Nephron progenitor cell (in vitro differentiated cells): ENCODE results near the gene SLAIN2.

Source experiments
- DNase-seq: peaks from one replicate; pipeline ENCODE4 v3.0.0; 2021
- H3K27ac Mint-ChIP-seq: 2 replicates; pipeline ENCODE4 v1.8.0; 2021; ENCODE audit warnings: mild to moderate bottlenecking, moderate library complexity, mixed read lengths
- H3K27me3 Mint-ChIP-seq: 2 replicates; pipeline ENCODE4 v1.8.0; 2021; ENCODE audit warnings: mild to moderate bottlenecking, low read depth, mixed read lengths; ENCODE audit not compliant: poor library complexity
- H3K36me3 Mint-ChIP-seq: 2 replicates; pipeline ENCODE4 v1.8.0; 2021; ENCODE audit warnings: low read depth, mixed read lengths
- H3K4me1 Mint-ChIP-seq: 2 replicates; pipeline ENCODE4 v1.8.0; 2021; ENCODE audit warnings: mixed read lengths
- H3K4me3 Mint-ChIP-seq: 2 replicates; pipeline ENCODE4 v1.8.0; 2021; ENCODE audit warnings: mild to moderate bottlenecking, moderate library complexity, mixed read lengths
- H3K9me3 Mint-ChIP-seq: 2 replicates; pipeline ENCODE4 v1.8.0; 2021; ENCODE audit warnings: mild to moderate bottlenecking, moderate library complexity, mixed read lengths
- CTCF ChIP-seq: fragments of 200-600 bp; sonication (generic); IDR thresholded peaks from 2 replicates; pipeline ENCODE4 v1.5.0; 2021; ENCODE audit warnings: antibody characterized with exemption

Gene SLAIN2

DNA sequence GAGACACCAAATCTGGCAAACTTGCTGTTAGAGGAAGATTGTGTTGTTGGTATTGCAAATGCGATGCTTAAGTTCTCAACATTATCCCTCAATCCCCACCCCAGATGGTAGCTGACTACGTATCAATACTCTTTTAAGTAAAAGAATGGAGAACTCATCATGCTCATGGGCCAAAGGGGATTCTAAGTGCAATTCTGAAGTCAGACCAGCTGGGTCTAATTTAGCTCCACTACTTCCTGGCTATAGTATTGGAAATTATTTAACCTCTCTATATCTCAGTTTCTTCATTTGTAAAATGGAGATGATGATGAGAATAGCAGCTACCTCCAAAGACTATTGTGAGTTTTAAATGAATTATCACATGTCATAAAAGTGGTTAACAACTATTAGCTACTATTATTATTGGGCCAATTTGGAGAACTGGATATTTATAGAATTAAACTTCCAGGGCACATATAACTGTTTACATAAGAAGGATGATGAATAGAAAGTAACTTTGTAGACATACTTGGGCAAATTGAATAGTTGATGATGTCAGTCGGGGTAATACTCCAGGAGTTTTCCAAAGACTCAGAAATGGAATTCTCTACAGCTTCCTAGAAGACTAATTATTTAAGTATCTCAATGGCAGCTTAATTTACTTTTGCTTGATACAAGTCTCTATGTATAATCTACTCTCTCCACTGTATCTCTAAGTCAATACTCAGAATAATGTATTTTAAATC lies 5.0 kb upstream of the SLAIN2 start:
- H3K9me3 Mint-ChIP-seq = no peaks in the 10 kb centered on the region
- no peaks in the 10 kb centered on the region for H3K36me3 Mint-ChIP-seq
- no peak overlapping the region for H3K27ac Mint-ChIP-seq
- no peak for DNase-seq
- no peak for TF ChIP-seq CTCF
- H3K4me3 Mint-ChIP-seq = no peak overlapping the region
- H3K4me1 Mint-ChIP-seq = peaks cover 65% of the 10 kb centered on the region
- peaks cover 9% of the 10 kb centered on the region for H3K27me3 Mint-ChIP-seq

DNA sequence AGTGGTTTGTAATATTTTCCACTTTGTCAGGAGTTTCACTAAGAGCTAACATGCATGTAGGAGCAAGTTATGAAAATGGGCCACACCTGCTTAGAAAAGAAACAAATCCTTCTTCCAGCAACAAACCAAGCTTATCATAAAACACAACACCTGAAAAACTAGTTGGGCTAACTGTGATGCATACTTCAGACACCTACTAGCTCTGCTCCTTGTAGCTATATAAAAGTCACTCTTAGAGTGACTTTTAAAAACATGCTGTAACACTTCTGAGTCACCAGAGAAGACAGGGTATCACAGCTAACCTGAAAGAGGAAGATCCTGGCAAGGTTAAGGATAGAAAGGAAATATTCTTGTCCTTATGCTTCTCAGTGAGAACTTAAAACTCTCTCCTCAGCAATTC lies 3.6 kb upstream of the SLAIN2 start:
- TF ChIP-seq CTCF = no peak
- H3K4me1 Mint-ChIP-seq = peaks cover 68% of the 10 kb centered on the region
- no peak for DNase-seq
- H3K27ac Mint-ChIP-seq = no peak overlapping the region
- no peak overlapping the region for H3K4me3 Mint-ChIP-seq
- H3K36me3 Mint-ChIP-seq = no peaks in the 10 kb centered on the region
- no peaks in the 10 kb centered on the region for H3K9me3 Mint-ChIP-seq
- H3K27me3 Mint-ChIP-seq = no peaks in the 10 kb centered on the region

GRCh38 chr4:48339642-48340041 lies 1.7 kb upstream of the SLAIN2 start:
- H3K9me3 Mint-ChIP-seq = no peaks in the 10 kb centered on the region
- H3K4me1 Mint-ChIP-seq = peaks cover 67% of the 10 kb centered on the region
- H3K36me3 Mint-ChIP-seq = no peaks in the 10 kb centered on the region
- H3K27me3 Mint-ChIP-seq = no peaks in the 10 kb centered on the region
- H3K27ac Mint-ChIP-seq = no peak overlapping the region
- DNase-seq = no peak
- no peak for TF ChIP-seq CTCF
- H3K4me3 Mint-ChIP-seq = peak overlapping the region; percentile 80

GRCh38 chr4:48340276-48340964 lies 909 bp upstream of the SLAIN2 start:
- TF ChIP-seq CTCF = no peak
- H3K4me1 Mint-ChIP-seq = peaks cover 67% of the 10 kb centered on the region
- H3K9me3 Mint-ChIP-seq = no peaks in the 10 kb centered on the region
- peak overlapping the region; percentile 55 for H3K27ac Mint-ChIP-seq
- H3K4me3 Mint-ChIP-seq = peak overlapping the region; percentile 80
- H3K27me3 Mint-ChIP-seq = no peaks in the 10 kb centered on the region
- DNase-seq = no peak
- H3K36me3 Mint-ChIP-seq = no peaks in the 10 kb centered on the region

GRCh38 chr4:48341776-48342605 lies 662 bp downstream of the SLAIN2 start:
- H3K4me1 Mint-ChIP-seq = peaks cover 79% of the 10 kb centered on the region
- DNase-seq = peak; percentile 81
- peak overlapping the region; percentile 99 for H3K27ac Mint-ChIP-seq
- peak overlapping the region; percentile 99 for H3K4me3 Mint-ChIP-seq
- no peaks in the 10 kb centered on the region for H3K27me3 Mint-ChIP-seq
- TF ChIP-seq CTCF = no peak
- no peaks in the 10 kb centered on the region for H3K36me3 Mint-ChIP-seq
- no peaks in the 10 kb centered on the region for H3K9me3 Mint-ChIP-seq
